ENCODE results near the gene HLA-DMB.
"Not testable (repeated sequence)": the region's sequence is repeated elsewhere in the genome, so short reads cannot be mapped to it uniquely, and the experiment has no call there.

HLA-DMB gene

GRCh38 chr6:32950010-32950409, 9.2 kb upstream of the HLA-DMB start:
- DNase-seq (ENCODE audit: low spot score): no peak

DNA sequence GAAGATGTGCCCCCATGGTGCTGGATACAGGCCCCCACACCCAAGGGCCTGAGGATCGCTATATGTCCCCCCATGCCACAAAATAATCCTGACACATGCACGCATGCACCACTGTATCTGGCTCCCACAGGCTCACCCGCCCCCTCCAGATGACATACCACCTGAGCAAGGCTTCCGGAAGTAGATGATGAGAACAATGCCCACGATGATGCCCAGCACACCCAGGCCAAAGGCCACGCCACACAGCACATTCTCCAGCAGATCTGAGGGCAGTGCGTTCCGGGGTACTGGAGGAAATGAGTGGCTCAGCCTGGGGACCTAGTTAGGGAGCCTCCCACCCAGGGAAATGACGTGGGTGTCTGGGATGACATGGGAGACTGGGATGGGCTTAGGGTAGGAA, 8.3 kb upstream of the HLA-DMB start:
- DNase-seq (ENCODE audit: low spot score): no peak

DNA sequence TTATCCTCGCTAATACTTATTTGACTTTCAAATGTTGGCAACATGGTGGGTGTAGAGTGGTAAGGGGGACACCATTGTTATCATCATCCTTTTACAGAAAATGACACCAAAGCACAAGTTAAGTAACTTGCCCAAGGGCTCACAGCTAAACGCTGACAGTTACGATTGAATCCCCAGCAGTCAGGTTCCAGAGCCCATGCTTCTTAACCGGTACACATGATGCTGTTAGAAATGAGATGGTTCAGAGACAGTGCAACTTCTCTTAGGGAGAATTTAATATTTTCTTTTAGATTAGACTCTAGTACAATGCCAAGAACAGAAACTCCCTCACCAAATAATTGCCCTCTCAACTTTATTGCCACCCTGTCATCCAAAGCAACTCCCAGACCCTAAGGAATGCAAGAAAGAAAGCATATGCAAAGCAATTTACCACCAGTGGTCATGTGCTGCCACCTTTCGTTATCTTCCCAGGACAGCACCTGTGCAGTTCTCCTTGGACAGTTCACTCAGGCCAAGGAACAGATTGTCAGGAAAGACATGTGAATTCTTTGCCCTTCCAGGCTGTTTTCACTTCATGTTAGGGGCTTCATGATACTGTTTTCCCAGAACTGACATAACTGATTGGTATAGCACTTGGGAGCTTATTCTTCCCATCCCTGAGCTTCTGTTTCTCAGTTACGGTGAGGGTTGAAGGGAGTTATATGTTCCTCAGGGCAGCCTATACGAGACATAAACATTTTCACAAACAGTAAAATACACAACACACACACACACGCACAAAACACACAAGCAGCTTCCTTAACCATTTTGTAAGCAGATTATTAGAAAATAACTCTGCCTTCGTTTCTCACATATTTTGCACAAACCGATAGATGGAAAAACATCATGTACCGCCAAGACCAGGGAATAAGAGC, 7.0 kb upstream of the HLA-DMB start:
- DNase-seq (ENCODE audit: low spot score): peak; percentile 55

GRCh38 chr6:32946893-32947292, 6.1 kb upstream of the HLA-DMB start:
- no peak for DNase-seq (ENCODE audit: low spot score)

- no peak for DNase-seq (ENCODE audit: low spot score)
These were observed 5.1 kb upstream of the HLA-DMB start for GRCh38 chr6:32945953-32946352.

DNA sequence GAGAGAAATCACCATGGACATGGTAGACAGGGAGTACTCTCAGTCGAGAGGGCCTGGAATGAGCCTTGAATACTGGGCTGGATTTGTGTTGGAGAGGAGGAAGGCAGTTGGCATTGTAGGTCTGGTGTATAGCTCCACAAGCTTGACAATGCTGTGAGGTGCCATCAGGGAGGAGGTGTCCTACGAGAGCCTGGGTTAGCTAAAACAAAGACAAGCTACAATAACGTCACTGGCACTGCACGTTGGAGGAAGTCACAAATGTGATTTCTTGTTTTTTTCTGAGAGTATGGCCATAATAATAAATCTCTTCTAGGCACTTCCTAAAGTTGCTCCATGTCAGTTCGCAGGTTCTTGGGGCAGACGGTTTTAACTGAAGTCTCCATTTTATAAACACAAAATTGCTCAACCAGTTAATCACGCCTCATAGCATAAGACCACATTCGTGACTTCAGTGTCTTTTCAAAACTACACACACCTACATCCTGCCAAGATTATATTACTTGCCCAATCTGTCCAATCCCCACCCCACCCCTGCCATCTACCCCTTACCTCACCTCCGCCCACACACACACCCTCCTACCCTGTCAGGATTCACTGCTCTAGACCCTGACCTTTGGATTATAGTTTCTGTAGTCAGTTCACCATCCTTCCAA, 4.4 kb upstream of the HLA-DMB start:
- no peak for DNase-seq (ENCODE audit: low spot score)

- DNase-seq (ENCODE audit: low spot score): no peak
These were observed 3.2 kb upstream of the HLA-DMB start for GRCh38 chr6:32943864-32944649.

DNA sequence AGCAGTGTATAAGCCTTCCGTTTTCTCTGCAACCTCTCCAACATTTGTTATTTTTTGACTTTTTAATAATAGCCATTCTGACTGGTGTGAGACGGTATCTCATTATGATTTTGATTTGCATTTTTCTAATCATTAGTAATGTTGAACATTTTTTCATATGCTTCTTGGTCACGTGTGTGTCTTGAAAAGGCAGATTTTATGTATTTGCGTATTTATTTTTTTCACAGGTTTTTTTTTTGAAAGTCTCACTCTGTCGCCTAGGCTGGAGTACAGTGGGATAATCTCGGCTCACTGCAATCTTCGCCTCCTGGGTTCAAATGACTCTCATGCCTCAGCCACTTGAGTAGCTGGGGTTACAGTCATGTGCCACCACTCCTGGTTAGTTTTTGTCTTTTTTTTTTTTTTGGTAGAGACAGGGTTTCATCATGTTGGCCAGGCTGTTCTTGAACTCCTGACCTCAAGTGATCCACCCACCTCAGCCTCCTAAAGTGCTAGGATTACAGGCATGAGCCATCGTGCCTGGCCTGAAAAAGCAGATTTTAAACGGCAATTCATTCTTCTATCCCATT, 1.8 kb upstream of the HLA-DMB start:
- DNase-seq (ENCODE audit: low spot score): not testable (repeated sequence)

DNA sequence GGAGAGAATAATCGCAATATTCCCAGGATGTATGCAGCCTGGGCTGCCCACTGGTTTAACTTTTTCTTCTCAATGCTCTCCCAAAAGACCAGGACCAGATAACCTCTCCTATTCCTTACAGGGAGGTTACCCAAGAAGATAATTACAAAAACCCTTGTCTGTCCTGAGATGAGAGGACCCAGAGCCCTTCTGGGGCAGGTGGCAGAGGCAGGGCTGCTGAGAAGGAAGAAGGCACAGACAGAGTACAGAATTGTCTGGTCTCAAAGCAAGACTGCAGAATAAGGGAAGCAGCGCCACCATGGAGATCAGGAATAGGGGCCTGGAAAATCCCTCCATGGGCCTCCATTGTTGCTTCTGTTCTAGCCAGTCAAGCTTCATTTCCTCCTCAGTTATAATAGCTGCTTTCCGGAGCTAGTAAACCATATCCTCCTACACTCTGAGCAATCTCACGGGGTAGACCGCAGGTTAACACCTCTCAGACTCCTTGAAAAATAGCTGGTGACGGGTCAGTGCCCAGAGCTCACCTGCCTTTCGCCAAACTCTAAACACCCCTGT, 463 bp upstream of the HLA-DMB start:
- DNase-seq (ENCODE audit: low spot score): no peak

DNA sequence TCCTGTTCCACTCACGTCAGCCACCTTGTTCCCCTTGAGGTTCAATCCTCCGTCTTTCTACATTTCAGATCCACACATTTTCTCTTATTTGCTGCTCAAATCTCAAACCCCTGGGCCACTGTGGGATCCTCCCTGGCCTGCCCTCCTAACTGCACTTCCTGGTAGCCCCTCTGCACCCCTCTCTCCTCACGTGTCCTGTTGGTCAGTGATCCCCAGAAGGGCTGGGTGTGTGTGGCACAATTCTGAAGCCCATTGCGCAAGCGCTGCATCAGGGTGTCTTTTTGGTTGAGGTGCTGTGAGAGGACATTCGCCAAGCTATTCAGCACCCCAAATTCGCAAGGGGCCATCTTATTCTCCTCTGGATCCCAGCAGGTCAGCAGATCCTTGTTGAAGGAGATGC, 2.3 kb downstream of the HLA-DMB start:
- DNase-seq (ENCODE audit: low spot score): no peak

DNA sequence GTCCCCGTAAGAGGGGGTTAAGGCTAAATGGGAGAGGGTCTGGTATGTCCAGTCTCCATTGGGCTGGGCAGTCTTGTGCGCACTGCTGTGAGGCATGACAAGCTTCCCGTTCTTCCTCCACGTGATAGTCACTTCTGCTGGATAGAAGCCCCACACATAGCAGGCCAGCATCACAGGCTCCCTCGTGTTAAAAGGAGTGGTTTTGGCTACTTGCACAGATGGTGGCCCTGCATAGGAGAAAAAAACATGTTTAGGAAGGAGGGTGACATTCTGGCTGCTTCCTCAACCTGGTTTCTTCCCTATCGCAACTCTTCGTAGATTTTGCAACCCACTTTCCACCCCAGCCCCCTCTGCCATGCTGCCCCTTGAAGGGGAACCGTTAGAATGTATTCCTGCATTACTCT, 3.6 kb downstream of the HLA-DMB start:
- DNase-seq (ENCODE audit: low spot score): no peak

- DNase-seq (ENCODE audit: low spot score): no peak
These were observed 4.3 kb downstream of the HLA-DMB start for GRCh38 chr6:32936239-32937152.

- no peak for DNase-seq (ENCODE audit: low spot score)
These were observed 5.1 kb downstream of the HLA-DMB start for GRCh38 chr6:32935551-32936238.

DNA sequence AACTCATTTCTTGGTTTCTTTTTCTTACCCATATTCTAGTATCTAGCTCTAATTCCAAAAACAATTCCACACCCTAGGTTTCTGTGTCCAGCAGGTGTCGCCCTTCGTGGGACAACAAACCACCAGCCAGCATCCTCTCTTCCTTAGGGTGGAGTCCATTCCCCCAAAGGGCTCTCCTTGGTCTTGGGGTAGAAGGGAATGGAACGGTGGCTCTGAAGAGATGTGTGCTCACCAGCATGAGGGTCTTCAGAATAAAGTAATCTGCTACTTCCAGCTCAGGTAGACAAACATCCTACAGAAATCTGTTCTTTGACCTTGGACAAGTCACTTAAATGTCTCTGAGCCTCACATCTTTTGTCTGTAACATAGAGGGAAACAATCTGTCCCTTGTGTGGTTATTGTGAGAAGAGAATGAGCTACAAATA, 7.2 kb downstream of the HLA-DMB start:
- DNase-seq (ENCODE audit: low spot score): peak; percentile 59

GRCh38 chr6:32932132-32932868, 8.5 kb downstream of the HLA-DMB start:
- DNase-seq (ENCODE audit: low spot score): no peak

DNA sequence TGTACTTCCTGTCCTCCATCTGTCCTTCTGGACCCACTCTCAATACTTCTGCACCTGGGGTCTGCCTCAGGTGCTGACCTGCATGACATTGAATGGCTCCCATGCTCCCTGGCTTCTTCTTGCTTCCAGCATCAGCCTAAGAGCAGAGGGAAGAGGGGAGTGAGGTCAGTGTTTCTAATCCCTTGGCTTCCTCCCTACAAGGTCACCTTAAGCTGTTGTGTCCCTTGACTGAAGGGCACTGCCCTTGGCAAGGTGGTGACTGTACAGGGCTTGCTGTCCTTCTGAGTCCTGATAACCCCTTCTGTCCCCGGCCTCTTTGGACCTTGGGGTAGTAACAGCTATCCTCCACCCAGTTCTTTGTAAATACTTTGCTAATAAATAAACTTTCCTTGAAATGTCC, 9.6 kb downstream of the HLA-DMB start:
- DNase-seq (ENCODE audit: low spot score): no peak

DNA sequence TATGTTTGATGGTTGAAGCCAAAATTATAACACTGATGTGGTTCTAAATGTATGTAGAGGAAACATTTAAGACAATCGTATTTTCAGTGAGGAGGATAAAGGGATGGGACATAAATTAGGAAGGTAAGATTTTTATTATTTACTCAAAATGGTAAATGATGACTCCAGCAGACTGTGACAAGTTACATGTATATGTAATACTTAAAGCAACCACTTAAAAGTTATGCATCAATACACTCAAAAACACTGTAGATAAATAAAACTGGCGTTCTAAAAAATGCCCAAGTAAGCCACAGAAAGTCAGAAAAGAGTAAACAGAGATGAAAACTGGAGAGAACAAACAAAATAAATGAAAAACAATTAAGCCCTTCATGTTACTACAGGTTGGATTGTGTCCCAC, 18.7 kb downstream of the HLA-DMB start:
- DNase-seq (ENCODE audit: low spot score): no peak

- peak; percentile 18 for DNase-seq (ENCODE audit: low spot score)
These were observed 20.1 kb downstream of the HLA-DMB start for GRCh38 chr6:32920715-32921114.

- DNase-seq (ENCODE audit: low spot score): no peak
These were observed 27.9 kb downstream of the HLA-DMB start for GRCh38 chr6:32912951-32913350.

DNA sequence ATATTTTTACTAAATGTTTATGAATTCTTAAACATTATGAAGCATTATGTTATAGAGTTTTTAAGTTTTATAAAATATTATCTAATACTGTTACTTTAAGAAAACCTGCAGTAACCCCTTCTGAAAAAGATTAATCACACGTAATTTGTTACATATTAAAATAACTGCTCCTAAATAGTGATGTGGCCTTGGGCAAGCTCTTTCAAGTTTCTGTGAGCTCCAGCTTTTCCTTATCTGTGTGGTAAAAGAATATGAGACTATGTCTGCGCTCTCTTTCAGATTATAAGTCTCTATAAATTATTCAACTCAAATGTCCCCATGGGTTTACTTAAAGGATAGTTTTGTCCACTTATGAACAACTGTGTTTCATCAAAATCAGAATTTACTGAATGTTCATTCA, 31.9 kb downstream of the HLA-DMB start:
- no peak for DNase-seq (ENCODE audit: low spot score)
